Liver (tissue), 9 donors: ENCODE data around the gene PRKN. TPM values are rescaled to one million over a fixed set of nuclear protein-coding genes. Genes with fewer than 3 reads are reported as not detected.

Experiments
- DNase-seq: peaks from one replicate; pipeline ENCODE4 v3.0.0-alpha.2; 2017; ENCODE audit warnings: low spot score
- H3K27ac ChIP-seq, 2 donors: one replicate each; pipeline ENCODE4 v1.7.0; 2013; ENCODE audit warnings: inconsistent platforms in 2 of 2, low read length in 2 of 2, control low read depth in 1 of 2, low read depth in 1 of 2, mild to moderate bottlenecking in 1 of 2
- H3K27me3 ChIP-seq, 4 donors: one replicate each; pipeline versions ENCODE4 v1.6.1 to v1.7.0; 2013; ENCODE audit warnings: low read length in 3 of 4, inconsistent platforms in 1 of 4, mild to moderate bottlenecking in 1 of 4, moderate library complexity in 1 of 4; ENCODE audit not compliant: control insufficient read depth in 4 of 4, insufficient read depth in 4 of 4
- H3K36me3 ChIP-seq, 4 donors: one replicate each; pipeline versions ENCODE4 v1.6.1 to v1.7.0; 2013; ENCODE audit warnings: low read length in 3 of 4, mild to moderate bottlenecking in 3 of 4, low read depth in 1 of 4, moderate library complexity in 1 of 4; ENCODE audit not compliant: control insufficient read depth in 4 of 4, insufficient read depth in 3 of 4
- H3K4me1 ChIP-seq, 4 donors: one replicate each; pipeline versions ENCODE4 v1.6.1 to v1.7.0; 2013; ENCODE audit warnings: low read length in 3 of 4, mild to moderate bottlenecking in 3 of 4, moderate library complexity in 1 of 4; ENCODE audit not compliant: control insufficient read depth in 4 of 4, insufficient read depth in 4 of 4
- H3K4me3 ChIP-seq, 3 donors: one replicate each; pipeline versions ENCODE4 v1.6.1 to v1.7.0; 2013; ENCODE audit warnings: low read length in 3 of 3, control low read depth in 1 of 3, low read depth in 1 of 3, mild to moderate bottlenecking in 1 of 3
- H3K9ac ChIP-seq, 2 donors: one replicate each; pipeline ENCODE4 v1.7.0; 2013; ENCODE audit warnings: low read length in 2 of 2, mild to moderate bottlenecking in 2 of 2, moderate library complexity in 2 of 2, control low read depth in 1 of 2, low read depth in 1 of 2
- H3K9me3 ChIP-seq, 4 donors: one replicate each; pipeline versions ENCODE4 v1.6.1 to v1.7.0; 2013; ENCODE audit warnings: low read length in 3 of 4; ENCODE audit not compliant: control insufficient read depth in 4 of 4
- ATF3 ChIP-seq: IDR thresholded peaks from 2 replicates; pipeline ENCODE4 v1.6.1; 2016; ENCODE audit warnings: antibody characterized with exemption
- CTCF ChIP-seq: fragments of 150-350 bp; IDR thresholded peaks from 2 replicates; pipeline ENCODE4 v1.5.1; 2017; ENCODE audit warnings: improper control_type of control experiment, low read depth, low read length; ENCODE audit not compliant: missing input control
- EGR1 ChIP-seq, 2 donors: IDR thresholded peaks; 2 replicates each; pipeline ENCODE4 v1.6.1; 2016 to 2018; ENCODE audit warnings: antibody characterized with exemption in 2 of 2, low read depth in 2 of 2
- FOXA1 ChIP-seq: IDR thresholded peaks from 2 replicates; pipeline ENCODE4 v1.6.1; 2016; ENCODE audit warnings: antibody characterized with exemption
- FOXA2 ChIP-seq: IDR thresholded peaks from 2 replicates; pipeline ENCODE4 v1.6.1; 2016; ENCODE audit warnings: antibody characterized with exemption
- GABPA ChIP-seq, 2 donors: IDR thresholded peaks in 1 of 2; conservative IDR thresholded peaks in 1 of 2; 2 replicates each; pipeline ENCODE4 v1.6.1; 2016; ENCODE audit warnings: antibody characterized with exemption in 2 of 2, mild to moderate bottlenecking in 1 of 2, moderate library complexity in 1 of 2
- HNF4A ChIP-seq, 2 donors: conservative IDR thresholded peaks; 2 replicates each; pipeline ENCODE4 v1.6.1; 2016; ENCODE audit warnings: antibody characterized with exemption in 2 of 2, mild to moderate bottlenecking in 2 of 2
- JUND ChIP-seq, 2 donors: IDR thresholded peaks; 2 replicates each; pipeline ENCODE4 v1.6.1; 2016; ENCODE audit warnings: antibody characterized with exemption in 2 of 2
- MAX ChIP-seq: IDR thresholded peaks from 2 replicates; pipeline ENCODE4 v1.6.1; 2016; ENCODE audit warnings: antibody characterized with exemption
- NR2F2 ChIP-seq: IDR thresholded peaks from 2 replicates; pipeline ENCODE4 v1.6.1; 2016; ENCODE audit warnings: antibody characterized with exemption
- RAD21 ChIP-seq, 2 donors: IDR thresholded peaks; 2 replicates each; pipeline ENCODE4 v1.6.1; 2016; ENCODE audit warnings: antibody characterized with exemption in 2 of 2, mild to moderate bottlenecking in 2 of 2
- REST ChIP-seq: IDR thresholded peaks from 2 replicates; pipeline ENCODE4 v1.6.1; 2016; ENCODE audit warnings: antibody characterized with exemption, mild to moderate bottlenecking
- RXRA ChIP-seq, 2 donors: IDR thresholded peaks; 2 replicates each; pipeline ENCODE4 v1.6.1; 2017 to 2018; ENCODE audit warnings: antibody characterized with exemption in 2 of 2, mild to moderate bottlenecking in 1 of 2
- TAF1 ChIP-seq: conservative IDR thresholded peaks from 2 replicates; pipeline ENCODE4 v1.6.1; 2016; ENCODE audit warnings: antibody characterized with exemption, mild to moderate bottlenecking
- YY1 ChIP-seq: IDR thresholded peaks from 2 replicates; pipeline ENCODE4 v1.6.1; 2016; ENCODE audit warnings: antibody characterized with exemption, mild to moderate bottlenecking
- ZBTB33 ChIP-seq: IDR thresholded peaks from 2 replicates; pipeline ENCODE4 v1.6.1; 2016; ENCODE audit warnings: antibody characterized with exemption
- WGBS: extraction: QIAGEN DNeasy Blood & Tissue Kit; methylation state at CpG from one replicate; pipeline ENCODE4 v1.1.7; 2013; 5-methylcytosine and 5-hydroxymethylcytosine counted together
- polyA plus RNA-seq, 2 donors: library from polyadenylated mRNA; stranded (reverse) in 1 of 2; unstranded in 1 of 2; fragments of 200-250 nt in 1 of 2; fragments of >200 nt in 1 of 2; fragmentation: Nextera tagmentation in 1 of 2; extraction: Ambion mirVana in 1 of 2; gene quantifications; one replicate each; pipeline versions ENCODE4 v1.2.1 to v1.2.3, GENCODE V29; 2013 to 2015
- total RNA-seq, 2 donors: library from RNA; depleted of rRNA; stranded (reverse); fragments of >200 nt; gene quantifications; one replicate each; pipeline ENCODE4 v1.2.3, GENCODE V29; 2014
- donor health status: healthy.
- donor health status: healthy.
- donor health status: healthy.
- donor health status: healthy.
- donor health status: healthy.

Gene PRKN
- total and polyA plus RNA-seq, 4 donors: 0.47 to 4.1 (median 3.2) TPM

- Histone ChIP-seq H3K9ac (no peak overlapping the region), H3K9me3 (no peaks in the 10 kb centered on the region), H3K27ac (no peak overlapping the region), H3K4me3 (no peak overlapping the region), H3K4me1 (no peaks in the 10 kb centered on the region), H3K27me3 (no peaks in the 10 kb centered on the region), H3K36me3 (no peaks in the 10 kb centered on the region)
- 95% methylated on average over 2 of the region's 2 CpGs for WGBS
- no peak for DNase-seq
- TF ChIP-seq EGR1 (IDR thresholded peaks at IDR 0.05; ENCODE audit: low read depth in 2 of 2) (no peak), FOXA2 (no peak), HNF4A (conservative IDR thresholded peaks at IDR 0.05) (no peak), ZBTB33 (no peak), JUND (IDR thresholded peaks at IDR 0.05) (no peak), CTCF (no peak), NR2F2 (no peak), YY1 (no peak), FOXA1 (no peak), MAX (no peak), GABPA (IDR thresholded peaks at IDR 0.05 in 1 of 2, conservative IDR thresholded peaks at IDR 0.05 in 1 of 2) (no peak), TAF1 (no peak), REST (no peak), RXRA (IDR thresholded peaks at IDR 0.05) (no peak), RAD21 (IDR thresholded peaks at IDR 0.05) (no peak), ATF3 (no peak)
Observed at GRCh38 chr6:162576016-162576415, 151.6 kb downstream of the PRKN start.

GRCh38 chr6:162572240-162572639 is 155.3 kb downstream of the PRKN start:
- no peak overlapping the region for H3K9ac ChIP-seq
- no peaks in the 10 kb centered on the region for H3K4me1 ChIP-seq
- no peaks in the 10 kb centered on the region for H3K27me3 ChIP-seq
- no peak overlapping the region for H3K27ac ChIP-seq
- no peaks in the 10 kb centered on the region for H3K9me3 ChIP-seq
- no peaks in the 10 kb centered on the region for H3K36me3 ChIP-seq
- no peak for DNase-seq
- TF ChIP-seq TAF1: no peak
- TF ChIP-seq NR2F2: no peak
- TF ChIP-seq FOXA1: no peak
- no peak for TF ChIP-seq FOXA2
- no peak overlapping the region for H3K4me3 ChIP-seq
- WGBS: 66% methylated on average over 3 of the region's 3 CpGs
